Measurements from ENCODE around the gene UQCRFS1. TPM values are rescaled to one million over a fixed set of nuclear protein-coding genes. Genes with fewer than 3 reads are reported as not detected.

UQCRFS1 gene
- total and polyA plus RNA-seq, 11 donors, result 56.7 to 160 (median 130) TPM

DNA sequence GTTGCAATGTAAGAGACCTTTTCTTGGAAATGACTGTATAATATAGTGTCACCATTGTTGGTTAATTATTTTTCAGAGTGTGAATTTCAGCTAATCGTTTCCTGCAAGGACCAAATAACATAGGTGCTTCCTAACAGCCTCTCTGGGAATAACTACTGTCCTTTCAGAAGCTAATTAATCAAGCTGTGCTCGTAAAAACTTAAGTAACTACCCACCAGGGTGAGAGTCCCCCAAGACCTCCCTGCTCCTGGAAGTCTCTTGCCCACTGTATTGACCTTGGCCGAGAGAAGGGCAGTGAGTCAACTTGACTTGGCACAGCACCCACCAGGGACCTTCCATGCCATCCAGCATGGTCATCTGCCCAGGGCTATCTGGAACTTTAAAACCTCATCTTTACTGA lies 50.3 kb downstream of the UQCRFS1 start:
- Histone ChIP-seq H3K4me1 (no peaks in the 10 kb centered on the region), H3K4me3 (no peak overlapping the region), H3K27ac (no peak overlapping the region), H3K36me3 (no peaks in the 10 kb centered on the region), H3K27me3 (peaks cover 0 to 6% (median 0%) of the 10 kb centered on the region in 9 donors), H3K9me3 (peaks cover 0 to 14% (median 0%) of the 10 kb centered on the region in 12 donors)
- no peak for ATAC-seq
- no peak for DNase-seq
- TF ChIP-seq POLR2A (IDR thresholded peaks at IDR 0.05), result no peak
- TF ChIP-seq, protein P1, sequence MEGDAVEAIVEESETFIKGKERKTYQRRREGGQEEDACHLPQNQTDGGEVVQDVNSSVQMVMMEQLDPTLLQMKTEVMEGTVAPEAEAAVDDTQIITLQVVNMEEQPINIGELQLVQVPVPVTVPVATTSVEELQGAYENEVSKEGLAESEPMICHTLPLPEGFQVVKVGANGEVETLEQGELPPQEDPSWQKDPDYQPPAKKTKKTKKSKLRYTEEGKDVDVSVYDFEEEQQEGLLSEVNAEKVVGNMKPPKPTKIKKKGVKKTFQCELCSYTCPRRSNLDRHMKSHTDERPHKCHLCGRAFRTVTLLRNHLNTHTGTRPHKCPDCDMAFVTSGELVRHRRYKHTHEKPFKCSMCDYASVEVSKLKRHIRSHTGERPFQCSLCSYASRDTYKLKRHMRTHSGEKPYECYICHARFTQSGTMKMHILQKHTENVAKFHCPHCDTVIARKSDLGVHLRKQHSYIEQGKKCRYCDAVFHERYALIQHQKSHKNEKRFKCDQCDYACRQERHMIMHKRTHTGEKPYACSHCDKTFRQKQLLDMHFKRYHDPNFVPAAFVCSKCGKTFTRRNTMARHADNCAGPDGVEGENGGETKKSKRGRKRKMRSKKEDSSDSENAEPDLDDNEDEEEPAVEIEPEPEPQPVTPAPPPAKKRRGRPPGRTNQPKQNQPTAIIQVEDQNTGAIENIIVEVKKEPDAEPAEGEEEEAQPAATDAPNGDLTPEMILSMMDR (IDR thresholded peaks at IDR 0.05), result no peak
- intact Hi-C loops (cut with DNase I), result no loop called here
- 27 to 36% (median 30%) methylated on average over 3 of the region's 3 CpGs for WGBS, 4 donors

DNA sequence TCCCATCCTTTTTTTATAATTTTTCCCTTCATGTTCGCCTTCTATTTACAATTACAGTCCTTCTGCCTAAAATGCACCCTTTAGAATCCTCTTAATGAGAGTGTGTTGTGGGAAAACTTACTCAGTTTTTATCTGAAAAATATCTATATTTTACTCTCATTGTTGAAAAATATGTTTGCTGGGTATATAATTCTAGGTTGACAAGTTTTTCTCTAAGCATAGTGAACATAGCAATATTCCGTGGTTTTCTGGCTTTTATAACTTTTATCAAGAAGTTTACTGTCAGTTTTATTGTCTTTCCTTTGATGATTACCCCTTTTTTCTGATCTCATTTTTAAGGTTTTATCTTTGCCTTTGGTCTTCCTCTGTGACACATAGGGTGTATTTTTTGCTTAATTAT lies 57.3 kb downstream of the UQCRFS1 start:
- ATAC-seq, result no peak
- Histone ChIP-seq H3K27ac (no peak overlapping the region), H3K4me1 (no peaks in the 10 kb centered on the region), H3K27me3 (peaks cover 0 to 6% (median 0%) of the 10 kb centered on the region in 9 donors), H3K9me3 (peaks cover 0 to 47% (median 15%) of the 10 kb centered on the region in 12 donors), H3K36me3 (no peaks in the 10 kb centered on the region), H3K4me3 (no peak overlapping the region)
- intact Hi-C loops (cut with DNase I), result no loop called here
- DNase-seq, result no peak
- no peak for TF ChIP-seq POLR2A (IDR thresholded peaks at IDR 0.05)
- TF ChIP-seq, protein P1 (IDR thresholded peaks at IDR 0.05), result no peak
- 75 to 84% (median 80%) methylated on average over 2 of the region's 2 CpGs for WGBS, 4 donors
